GM23338 (cell line): ENCODE measurements around the gene TSFM. TPM values are rescaled to one million over a fixed set of nuclear protein-coding genes. Genes with fewer than 3 reads are reported as not detected.

Source experiments
- ATAC-seq: fragments of 200-7000 bp; cut with Tn5 transposase; 3 replicates; pipeline ENCODE4 v1.9.1; 2020
- DNase-seq: peaks from one replicate; pipeline ENCODE4 v3.0.0-alpha.2; 2015; ENCODE audit warnings: low spot score
- H2AFZ ChIP-seq: fragments of 200-600 bp; sonication (generic); 2 replicates; pipeline ENCODE4 v1.8.0; 2016; ENCODE audit warnings: antibody characterized with exemption, mild to moderate bottlenecking, moderate library complexity
- H3F3A ChIP-seq: fragments of 200-600 bp; sonication (generic); replicated peaks from 2 replicates; pipeline ENCODE4 v1.8.0; 2017; ENCODE audit warnings: antibody characterized with exemption, mixed run types, low read depth
- H3K27ac ChIP-seq: fragments of 200-600 bp; sonication (generic); 2 replicates; pipeline ENCODE4 v1.6.1; 2016; ENCODE audit warnings: low read depth
- H3K27me3 ChIP-seq: fragments of 200-600 bp; sonication (generic); 2 replicates; pipeline ENCODE4 v1.8.0; 2016; ENCODE audit warnings: mild to moderate bottlenecking, mixed run types, moderate library complexity; ENCODE audit not compliant: insufficient read depth
- H3K36me3 ChIP-seq: fragments of 200-600 bp; sonication (generic); 2 replicates; pipeline ENCODE4 v1.8.0; 2016; ENCODE audit warnings: mild to moderate bottlenecking; ENCODE audit not compliant: insufficient read depth
- H3K4me1 ChIP-seq: fragments of 200-600 bp; sonication (generic); 2 replicates; pipeline ENCODE4 v1.8.0; 2016; ENCODE audit warnings: mild to moderate bottlenecking, moderate library complexity; ENCODE audit not compliant: insufficient read depth
- H3K4me2 ChIP-seq: fragments of 200-600 bp; sonication (generic); 2 replicates; pipeline ENCODE4 v1.7.1; 2017; ENCODE audit warnings: mixed run types
- H3K4me3 ChIP-seq: fragments of 200-600 bp; sonication (generic); 2 replicates; pipeline ENCODE4 v1.6.1; 2016; ENCODE audit warnings: mixed run types
- H3K79me2 ChIP-seq: fragments of 200-600 bp; sonication (generic); replicated peaks from 2 replicates; pipeline ENCODE4 v1.8.0; 2017; ENCODE audit warnings: mild to moderate bottlenecking; ENCODE audit not compliant: insufficient read depth
- H3K9me2 ChIP-seq: fragments of 200-600 bp; sonication (generic); 2 replicates; pipeline ENCODE4 v1.8.0; 2017; ENCODE audit not compliant: insufficient read depth
- H4K20me1 ChIP-seq: fragments of 200-600 bp; sonication (generic); replicated peaks from 2 replicates; pipeline ENCODE4 v1.8.0; 2017; ENCODE audit warnings: mild to moderate bottlenecking; ENCODE audit not compliant: insufficient read depth
- H3K27ac Mint-ChIP-seq: 2 replicates; pipeline ENCODE4 v1.8.0; 2020; ENCODE audit warnings: inconsistent platforms, mild to moderate bottlenecking, moderate library complexity, mixed read lengths
- H3K27me3 Mint-ChIP-seq: 3 replicates; pipeline ENCODE4 v1.8.0; 2022; ENCODE audit warnings: low read depth, mild to moderate bottlenecking, moderate library complexity, mixed read lengths, inconsistent platforms; ENCODE audit not compliant: insufficient read depth, poor library complexity
- H3K36me3 Mint-ChIP-seq: 3 replicates; pipeline ENCODE4 v1.8.0; 2021; ENCODE audit warnings: low read depth, mild to moderate bottlenecking, inconsistent platforms, moderate library complexity, mixed read lengths
- H3K4me1 Mint-ChIP-seq: 3 replicates; pipeline ENCODE4 v1.8.0; 2020; ENCODE audit warnings: mild to moderate bottlenecking, inconsistent platforms, mixed read lengths
- H3K4me3 Mint-ChIP-seq: 3 replicates; pipeline ENCODE4 v1.8.0; 2021; ENCODE audit warnings: moderate library complexity, mild to moderate bottlenecking, inconsistent platforms, mixed read lengths
- H3K9me3 Mint-ChIP-seq: 3 replicates; pipeline ENCODE4 v1.8.0; 2020; ENCODE audit warnings: moderate library complexity, mild to moderate bottlenecking, inconsistent platforms, mixed read lengths
- CREB1 ChIP-seq: fragments of 250-450 bp; sonication (Bioruptor Pico); IDR thresholded peaks from 2 replicates; pipeline ENCODE4 v1.5.0; 2020; ENCODE audit warnings: low read depth, mild to moderate bottlenecking, moderate library complexity
- CTCF ChIP-seq, 2 experiments: fragments of 200-600 bp in 1 of 2; sonication (generic) in 1 of 2; conservative IDR thresholded peaks; 2 replicates each; pipeline versions ENCODE4 v1.5.1 to v1.6.1; 2016 to 2017; ENCODE audit warnings: antibody characterized with exemption in 2 of 2, low read depth in 2 of 2, mild to moderate bottlenecking in 2 of 2, moderate library complexity in 1 of 2
- EZH2 ChIP-seq: fragments of 200-600 bp; sonication (generic); IDR thresholded peaks from one replicate; pipeline ENCODE4 v1.8.0; 2017; ENCODE audit warnings: antibody characterized with exemption, mild to moderate bottlenecking, low read depth; ENCODE audit not compliant: unreplicated experiment
- EZH2phosphoT487 ChIP-seq: fragments of 200-600 bp; sonication (generic); IDR thresholded peaks from one replicate; pipeline ENCODE4 v1.8.1; 2018; ENCODE audit warnings: antibody characterized with exemption; ENCODE audit not compliant: unreplicated experiment
- JUNB ChIP-seq: IDR thresholded peaks from one replicate; pipeline ENCODE4 v1.6.1; 2016; ENCODE audit warnings: antibody characterized with exemption; ENCODE audit not compliant: unreplicated experiment
- NANOG ChIP-seq: IDR thresholded peaks from 2 replicates; pipeline ENCODE4 v1.6.1; 2016; ENCODE audit warnings: antibody characterized with exemption, borderline replicate concordance
- REST ChIP-seq: IDR thresholded peaks from one replicate; pipeline ENCODE4 v1.6.1; 2018; ENCODE audit warnings: antibody characterized with exemption; ENCODE audit not compliant: unreplicated experiment
- ZNF114 ChIP-seq: fragments of 250-450 bp; sonication (Bioruptor Pico); IDR thresholded peaks from 2 replicates; pipeline ENCODE4 v1.5.0; 2020; ENCODE audit warnings: mild to moderate bottlenecking, moderate library complexity
- ZNF462 ChIP-seq: fragments of 250-450 bp; sonication (Bioruptor Pico); IDR thresholded peaks from 2 replicates; pipeline ENCODE4 v1.5.0; 2020; ENCODE audit warnings: mild to moderate bottlenecking, moderate library complexity
- polyA plus RNA-seq: library from polyadenylated mRNA; unstranded; fragments of >200 nt; fragmentation: Nextera tagmentation; extraction: Ambion mirVana; gene quantifications from 2 replicates; pipeline ENCODE4 v1.2.1, GENCODE V29; 2016
- total RNA-seq: library from RNA; depleted of rRNA; stranded (reverse); fragments of >200 nt; shearing (Covaris generic); gene quantifications from 2 replicates; pipeline ENCODE4 v1.2.3, GENCODE V29; 2014

Gene TSFM
- total and polyA plus RNA-seq, 2 experiments from 2014 or later, result 29.5 to 43.1 TPM

- Mint-ChIP-seq H3K27ac (no peak overlapping the region), H3K27me3 (peaks cover 71% of the 10 kb centered on the region), H3K4me3 (peak overlapping the region; percentile 71), H3K9me3 (no peaks in the 10 kb centered on the region; the same call in 2 of the 3 replicates), H3K4me1 (peaks cover 31% of the 10 kb centered on the region), H3K36me3 (peaks cover 3% of the 10 kb centered on the region)
- peak; percentile 64 for ATAC-seq
- peak overlapping the region; percentile 83 for H3K4me3 ChIP-seq
- H3F3A ChIP-seq, result peaks cover 19% of the 10 kb centered on the region
- H3K4me2 ChIP-seq, result peak overlapping the region; percentile 86
- no peaks in the 10 kb centered on the region for H3K36me3 ChIP-seq
- peaks cover 4% of the 10 kb centered on the region; the same call in 1 of the 2 replicates for H4K20me1 ChIP-seq
- peaks cover 30% of the 10 kb centered on the region for H3K4me1 ChIP-seq
- no peaks in the 10 kb centered on the region for H3K9me2 ChIP-seq
- no peak for TF ChIP-seq JUNB
- no peak for TF ChIP-seq REST
- peak; percentile 83 to 92 for TF ChIP-seq CTCF (conservative IDR thresholded peaks at IDR 0.05; ENCODE audit: low read depth in 2 of 2)
- TF ChIP-seq EZH2phosphoT487, result peak; percentile 51
- TF ChIP-seq EZH2, result peak; percentile 86
- no peak for TF ChIP-seq NANOG
- no peak for TF ChIP-seq ZNF462 (CRISPR knock-in tag)
- TF ChIP-seq CREB1 (CRISPR knock-in tag), result peak; percentile 43; the same call in 1 of the 2 replicates
- TF ChIP-seq ZNF114 (CRISPR knock-in tag), result no peak
- DNase-seq, result peak; percentile 89
- peaks cover 4% of the 10 kb centered on the region for H3K79me2 ChIP-seq
- H2AFZ ChIP-seq, result no peak overlapping the region
- H3K27ac ChIP-seq, result no peak overlapping the region
- peaks cover 79% of the 10 kb centered on the region for H3K27me3 ChIP-seq
Measured at GRCh38 chr12:57756406-57757341, 25.9 kb upstream of the TSFM start.
